HepG2 (cell line): ENCODE measurements around the gene MYPN. TPM values are rescaled to one million over a fixed set of nuclear protein-coding genes. Genes with fewer than 3 reads are reported as not detected.

ENCODE experiments used
- ARNT2 ChIP-seq: sonication (generic); formaldehyde crosslinking; IDR thresholded peaks from 2 replicates; pipeline ENCODE4 v1.8.0; 2022; ENCODE audit warnings: mild to moderate bottlenecking, low read depth, missing genetic modification reagents, moderate library complexity
- ARNTL ChIP-seq: sonication (generic); formaldehyde crosslinking; IDR thresholded peaks from 2 replicates; pipeline ENCODE4 v1.4.0; 2020; ENCODE audit warnings: mild to moderate bottlenecking, missing genetic modification reagents
- DRAP1 ChIP-seq: IDR thresholded peaks from 2 replicates; pipeline ENCODE4 v1.6.1; 2016; ENCODE audit warnings: missing genetic modification reagents, missing compliant biosample characterization
- ETV6 ChIP-seq: sonication (generic); formaldehyde crosslinking; conservative IDR thresholded peaks from 2 replicates; pipeline ENCODE4 v1.4.0; 2020; ENCODE audit warnings: missing genetic modification reagents
- GATAD2A ChIP-seq: IDR thresholded peaks from 2 replicates; pipeline ENCODE4 v1.6.1; 2016
- IRX3 ChIP-seq: sonication (generic); formaldehyde crosslinking; IDR thresholded peaks from 2 replicates; pipeline ENCODE4 v1.8.1; 2023; ENCODE audit warnings: mild to moderate bottlenecking, low read depth, missing genetic modification reagents, borderline replicate concordance
- KAT8 ChIP-seq: IDR thresholded peaks from 2 replicates; pipeline ENCODE4 v1.6.1; 2016; ENCODE audit warnings: missing genetic modification reagents, missing compliant biosample characterization
- KLF16 ChIP-seq, 2 experiments: sonication (generic) in 1 of 2; formaldehyde crosslinking in 1 of 2; IDR thresholded peaks; 2 replicates each; pipeline versions ENCODE4 v1.6.1 to v1.8.0; 2016 to 2023; ENCODE audit warnings: missing genetic modification reagents in 2 of 2, missing compliant biosample characterization in 1 of 2
- KLF6 ChIP-seq: IDR thresholded peaks from 2 replicates; pipeline ENCODE4 v1.8.0; 2016; ENCODE audit warnings: missing biosample characterization, missing genetic modification reagents
- MEIS2 ChIP-seq: sonication (generic); formaldehyde crosslinking; IDR thresholded peaks from 2 replicates; pipeline ENCODE4 v1.9.0; 2021; ENCODE audit warnings: mild to moderate bottlenecking, missing genetic modification reagents
- MIXL1 ChIP-seq: IDR thresholded peaks from 2 replicates; pipeline ENCODE4 v1.6.1; 2016
- NR2F6 ChIP-seq, 2 experiments: IDR thresholded peaks; 2 replicates each; pipeline ENCODE4 v1.6.1; 2016; ENCODE audit warnings: antibody characterized with exemption in 1 of 2, mild to moderate bottlenecking in 1 of 2
- PHF5A ChIP-seq: IDR thresholded peaks from one replicate; pipeline ENCODE4 v1.6.1; 2018; ENCODE audit warnings: low read depth, missing genetic modification reagents; ENCODE audit not compliant: unreplicated experiment
- RFXAP ChIP-seq: sonication (generic); formaldehyde crosslinking; IDR thresholded peaks from 2 replicates; pipeline ENCODE4 v1.4.0; 2020; ENCODE audit warnings: missing genetic modification reagents, borderline replicate concordance
- SATB2 ChIP-seq: sonication (generic); formaldehyde crosslinking; IDR thresholded peaks from 2 replicates; pipeline ENCODE4 v1.5.0; 2020; ENCODE audit warnings: missing genetic modification reagents
- SRY ChIP-seq: sonication (generic); formaldehyde crosslinking; IDR thresholded peaks from 2 replicates; pipeline ENCODE4 v1.8.0; 2022; ENCODE audit warnings: mild to moderate bottlenecking, missing genetic modification reagents
- STAG1 ChIP-seq: sonication (generic); formaldehyde crosslinking; IDR thresholded peaks from 2 replicates; pipeline ENCODE4 v1.4.0; 2020; ENCODE audit warnings: missing genetic modification reagents
- THAP11 ChIP-seq: IDR thresholded peaks from 2 replicates; pipeline ENCODE4 v1.6.1; 2016; ENCODE audit warnings: missing biosample characterization, missing genetic modification reagents
- ZBTB14 ChIP-seq: sonication (generic); formaldehyde crosslinking; IDR thresholded peaks from 2 replicates; pipeline ENCODE4 v1.4.0; 2020; ENCODE audit warnings: missing genetic modification reagents
- ZC3H13 ChIP-seq: sonication (generic); formaldehyde crosslinking; IDR thresholded peaks from 2 replicates; pipeline ENCODE4 v1.8.1; 2023; ENCODE audit warnings: mild to moderate bottlenecking, missing genetic modification reagents, moderate library complexity
- ZKSCAN1 ChIP-seq: fragments of 150-350 bp; IDR thresholded peaks from 2 replicates; pipeline ENCODE4 v1.6.1; 2014; ENCODE audit warnings: low read length
- ZNF510 ChIP-seq: sonication (generic); formaldehyde crosslinking; IDR thresholded peaks from 2 replicates; pipeline ENCODE4 v1.4.0; 2020; ENCODE audit warnings: low read depth, mild to moderate bottlenecking, missing genetic modification reagents
- ZNF574 ChIP-seq: sonication (generic); formaldehyde crosslinking; IDR thresholded peaks from 2 replicates; pipeline ENCODE4 v1.4.0; 2020; ENCODE audit warnings: missing genetic modification reagents
- ZNF772 ChIP-seq: sonication (generic); formaldehyde crosslinking; IDR thresholded peaks from 2 replicates; pipeline ENCODE4 v1.5.0; 2020; ENCODE audit warnings: mild to moderate bottlenecking, missing genetic modification reagents
- polyA plus RNA-seq, 8 experiments: library from polyadenylated mRNA; depleted of rRNA in 3 of 8; stranded (reverse) in 7 of 8; unstranded in 1 of 8; fragments of >200 nt; fragmentation: Illumina TruSeq in 4 of 8; extraction: Trizol in 4 of 8; gene quantifications; 2 replicates each; pipeline versions ENCODE4 v1.2.1 to v1.2.3, GENCODE V29; 2011 to 2016; ENCODE audit warnings: low read depth in 4 of 8, missing spikeins in 1 of 8, mixed read lengths in 1 of 8; ENCODE audit not compliant: insufficient read depth in 1 of 8
- total RNA-seq, 5 experiments: library from RNA; depleted of rRNA; stranded (reverse); fragments of >200 nt; fragmentation: Illumina TruSeq; extraction: Trizol; gene quantifications; 2 replicates each; pipeline ENCODE4 v1.2.3, GENCODE V29; 2016; ENCODE audit warnings: low read depth in 1 of 5
- TF ChIP-seq, protein P1 (sequence below): IDR thresholded peaks from 2 replicates; pipeline ENCODE4 v1.6.1; 2016; ENCODE audit warnings: mild to moderate bottlenecking, missing biosample characterization, missing genetic modification reagents
- TF ChIP-seq, protein P2 (sequence below): sonication (generic); formaldehyde crosslinking; IDR thresholded peaks from 2 replicates; pipeline ENCODE4 v1.5.0; 2020; ENCODE audit warnings: mild to moderate bottlenecking, missing genetic modification reagents, moderate library complexity

MYPN gene
- total and polyA plus RNA-seq, 2 of the 13 experiments (the other 11 are each of a cell fraction or from before 2014, with no cell fraction given): not detected

GRCh38 chr10:68208424-68209042, 99.2 kb downstream of the MYPN start (continued):
- no peak for TF ChIP-seq ZBTB14 (CRISPR knock-in tag)
- no peak for TF ChIP-seq MEIS2
- TF ChIP-seq, protein P1, sequence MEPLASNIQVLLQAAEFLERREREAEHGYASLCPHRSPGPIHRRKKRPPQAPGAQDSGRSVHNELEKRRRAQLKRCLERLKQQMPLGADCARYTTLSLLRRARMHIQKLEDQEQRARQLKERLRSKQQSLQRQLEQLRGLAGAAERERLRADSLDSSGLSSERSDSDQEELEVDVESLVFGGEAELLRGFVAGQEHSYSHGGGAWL (CRISPR knock-in tag): no peak
- TF ChIP-seq GATAD2A (CRISPR knock-in tag): 0 out of 2 replicates have a peak, but pooled peaks have one; percentile 27
- no peak for TF ChIP-seq ZNF510 (CRISPR knock-in tag)
- no peak for TF ChIP-seq SATB2 (CRISPR knock-in tag)
- TF ChIP-seq ZNF574 (CRISPR knock-in tag): 0 out of 2 replicates have a peak, but pooled peaks have one; percentile 20
- 0 out of 4 replicates have a peak, but pooled peaks of 1 of the 2 experiments have one; percentile 50 for TF ChIP-seq KLF16 (CRISPR knock-in tag; IDR thresholded peaks at IDR 0.05)
- no peak for TF ChIP-seq ARNTL (CRISPR knock-in tag)
- peak; percentile 28; the same call in 1 of the 2 replicates for TF ChIP-seq THAP11 (CRISPR knock-in tag)
- TF ChIP-seq, protein P2, sequence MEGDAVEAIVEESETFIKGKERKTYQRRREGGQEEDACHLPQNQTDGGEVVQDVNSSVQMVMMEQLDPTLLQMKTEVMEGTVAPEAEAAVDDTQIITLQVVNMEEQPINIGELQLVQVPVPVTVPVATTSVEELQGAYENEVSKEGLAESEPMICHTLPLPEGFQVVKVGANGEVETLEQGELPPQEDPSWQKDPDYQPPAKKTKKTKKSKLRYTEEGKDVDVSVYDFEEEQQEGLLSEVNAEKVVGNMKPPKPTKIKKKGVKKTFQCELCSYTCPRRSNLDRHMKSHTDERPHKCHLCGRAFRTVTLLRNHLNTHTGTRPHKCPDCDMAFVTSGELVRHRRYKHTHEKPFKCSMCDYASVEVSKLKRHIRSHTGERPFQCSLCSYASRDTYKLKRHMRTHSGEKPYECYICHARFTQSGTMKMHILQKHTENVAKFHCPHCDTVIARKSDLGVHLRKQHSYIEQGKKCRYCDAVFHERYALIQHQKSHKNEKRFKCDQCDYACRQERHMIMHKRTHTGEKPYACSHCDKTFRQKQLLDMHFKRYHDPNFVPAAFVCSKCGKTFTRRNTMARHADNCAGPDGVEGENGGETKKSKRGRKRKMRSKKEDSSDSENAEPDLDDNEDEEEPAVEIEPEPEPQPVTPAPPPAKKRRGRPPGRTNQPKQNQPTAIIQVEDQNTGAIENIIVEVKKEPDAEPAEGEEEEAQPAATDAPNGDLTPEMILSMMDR: peak; percentile 95
- 0 out of 2 replicates have a peak, but pooled peaks have one; percentile 14 for TF ChIP-seq ZKSCAN1
- TF ChIP-seq STAG1: peak; percentile 96
- no peak for TF ChIP-seq NR2F6 (IDR thresholded peaks at IDR 0.05)
- peak; percentile 15; the same call in 1 of the 2 replicates for TF ChIP-seq NR2F6 (CRISPR knock-in tag; IDR thresholded peaks at IDR 0.05)
- TF ChIP-seq KLF6 (CRISPR knock-in tag): no peak
- TF ChIP-seq IRX3 (CRISPR knock-in tag): no peak
- no peak for TF ChIP-seq RFXAP
- TF ChIP-seq DRAP1 (CRISPR knock-in tag): 0 out of 2 replicates have a peak, but pooled peaks have one; percentile 17
- no peak for TF ChIP-seq ARNT2 (CRISPR knock-in tag)
- TF ChIP-seq SRY (CRISPR knock-in tag): no peak
- no peak for TF ChIP-seq PHF5A
- no peak for TF ChIP-seq ZC3H13 (CRISPR knock-in tag)
- 0 out of 2 replicates have a peak, but pooled peaks have one; percentile 37 for TF ChIP-seq MIXL1 (CRISPR knock-in tag)
- no peak for TF ChIP-seq ETV6 (CRISPR knock-in tag)
- no peak for TF ChIP-seq ZNF772 (CRISPR knock-in tag)
- TF ChIP-seq KAT8 (CRISPR knock-in tag): 0 out of 2 replicates have a peak, but pooled peaks have one; percentile 36
